ENCODE measurements around the gene AGPAT1. TPM values are rescaled to one million over a fixed set of nuclear protein-coding genes. Genes with fewer than 3 reads are reported as not detected.

The AGPAT1 gene
- total RNA-seq, 4 donors from 2014 or later = 17.8 to 28.2 (median 25.6) TPM

GRCh38 chr6:32216998-32217397 is 41.1 kb upstream of the AGPAT1 start:
- no peak for TF ChIP-seq CTCF (IDR thresholded peaks at IDR 0.05; ENCODE audit: low read depth)

- TF ChIP-seq CTCF (IDR thresholded peaks at IDR 0.05; ENCODE audit: low read depth) = no peak
Observed at GRCh38 chr6:32216285-32216684, 40.4 kb upstream of the AGPAT1 start.

GRCh38 chr6:32215617-32216016 is 39.7 kb upstream of the AGPAT1 start:
- no peak for TF ChIP-seq CTCF (IDR thresholded peaks at IDR 0.05; ENCODE audit: low read depth)

GRCh38 chr6:32214126-32214525 is 38.2 kb upstream of the AGPAT1 start:
- TF ChIP-seq CTCF (IDR thresholded peaks at IDR 0.05; ENCODE audit: low read depth) = no peak

- no peak for TF ChIP-seq CTCF (IDR thresholded peaks at IDR 0.05; ENCODE audit: low read depth)
Observed at GRCh38 chr6:32213649-32214048, 37.8 kb upstream of the AGPAT1 start.

GRCh38 chr6:32212076-32212760 is 36.3 kb upstream of the AGPAT1 start:
- TF ChIP-seq CTCF (IDR thresholded peaks at IDR 0.05; ENCODE audit: low read depth) = no peak

- no peak for TF ChIP-seq CTCF (IDR thresholded peaks at IDR 0.05; ENCODE audit: low read depth)
Observed at GRCh38 chr6:32210191-32210601, 34.3 kb upstream of the AGPAT1 start.

All from subcutaneous adipose tissue (tissue), 4 donors.